ENCODE data around the gene FYB1. TPM values are rescaled to one million over a fixed set of nuclear protein-coding genes. Genes with fewer than 3 reads are reported as not detected.

FYB1 gene
- total RNA-seq, 2 experiments from 2014 or later, result 0.16 TPM; not detected in 1

DNA sequence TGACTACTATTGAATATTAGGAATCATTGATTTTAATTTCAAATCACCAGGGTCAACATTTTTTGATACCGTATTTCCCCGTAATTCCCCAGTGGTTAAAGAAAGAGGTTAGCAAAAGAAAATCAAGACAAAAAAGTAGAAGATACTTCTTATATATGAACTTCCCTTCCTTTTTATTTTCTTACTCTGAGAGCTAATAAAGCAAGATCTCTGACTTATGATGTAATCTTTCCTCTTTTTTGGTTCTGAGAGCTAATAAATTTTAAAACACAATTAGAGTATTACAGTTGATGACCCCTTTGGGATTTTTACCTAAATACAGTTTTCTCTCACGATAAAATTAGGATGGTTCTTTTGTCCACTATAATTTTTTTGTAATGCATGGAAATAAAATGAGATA is 9.2 kb upstream of the FYB1 start:
- intact Hi-C loops (cut with micrococcal nuclease; ENCODE audit: unreplicated experiment), result no loop called here
- no peak for DNase-seq (ENCODE audit: low spot score)
- BruUV-seq (replicated peaks), result no TSS peak
- CTCF ChIA-PET (ENCODE audit: unreplicated experiment), result no interaction called here
- H3K4me2 ChIP-seq (ENCODE audit: low read length), result no peak overlapping the region
- H4K20me1 ChIP-seq (ENCODE audit: insufficient read depth, low read length), result no peaks in the 10 kb centered on the region
- no peaks in the 10 kb centered on the region for H3K36me3 ChIP-seq (ENCODE audit: insufficient read depth, low read length)
- no peaks in the 10 kb centered on the region for H3K9me3 ChIP-seq (ENCODE audit: low read length)
- H3K27ac ChIP-seq (ENCODE audit: low read depth, low read length, poor library complexity, severe bottlenecking), result no peak overlapping the region
- POLR2A ChIA-PET, result no interaction called here
- no peak for TF ChIP-seq EZH2phosphoT487 (IDR thresholded peaks at IDR 0.05; ENCODE audit: borderline replicate concordance, low read depth, low read length)
- TF ChIP-seq, protein P1, sequence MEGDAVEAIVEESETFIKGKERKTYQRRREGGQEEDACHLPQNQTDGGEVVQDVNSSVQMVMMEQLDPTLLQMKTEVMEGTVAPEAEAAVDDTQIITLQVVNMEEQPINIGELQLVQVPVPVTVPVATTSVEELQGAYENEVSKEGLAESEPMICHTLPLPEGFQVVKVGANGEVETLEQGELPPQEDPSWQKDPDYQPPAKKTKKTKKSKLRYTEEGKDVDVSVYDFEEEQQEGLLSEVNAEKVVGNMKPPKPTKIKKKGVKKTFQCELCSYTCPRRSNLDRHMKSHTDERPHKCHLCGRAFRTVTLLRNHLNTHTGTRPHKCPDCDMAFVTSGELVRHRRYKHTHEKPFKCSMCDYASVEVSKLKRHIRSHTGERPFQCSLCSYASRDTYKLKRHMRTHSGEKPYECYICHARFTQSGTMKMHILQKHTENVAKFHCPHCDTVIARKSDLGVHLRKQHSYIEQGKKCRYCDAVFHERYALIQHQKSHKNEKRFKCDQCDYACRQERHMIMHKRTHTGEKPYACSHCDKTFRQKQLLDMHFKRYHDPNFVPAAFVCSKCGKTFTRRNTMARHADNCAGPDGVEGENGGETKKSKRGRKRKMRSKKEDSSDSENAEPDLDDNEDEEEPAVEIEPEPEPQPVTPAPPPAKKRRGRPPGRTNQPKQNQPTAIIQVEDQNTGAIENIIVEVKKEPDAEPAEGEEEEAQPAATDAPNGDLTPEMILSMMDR (conservative IDR thresholded peaks at IDR 0.05; ENCODE audit: low read length), result no peak
- no peak overlapping the region for H2AFZ ChIP-seq (ENCODE audit: low read length)
- no peak overlapping the region for H3K4me3 ChIP-seq (ENCODE audit: low read depth, low read length, poor library complexity, severe bottlenecking)
- no peaks in the 10 kb centered on the region for H3K79me2 ChIP-seq (ENCODE audit: insufficient read depth, low read depth, low read length)
- H3K4me1 ChIP-seq (ENCODE audit: insufficient read depth, low read length, poor library complexity, severe bottlenecking), result no peaks in the 10 kb centered on the region
- H3K9me2 ChIP-seq (ENCODE audit: insufficient read depth, low read length), result no peaks in the 10 kb centered on the region

DNA sequence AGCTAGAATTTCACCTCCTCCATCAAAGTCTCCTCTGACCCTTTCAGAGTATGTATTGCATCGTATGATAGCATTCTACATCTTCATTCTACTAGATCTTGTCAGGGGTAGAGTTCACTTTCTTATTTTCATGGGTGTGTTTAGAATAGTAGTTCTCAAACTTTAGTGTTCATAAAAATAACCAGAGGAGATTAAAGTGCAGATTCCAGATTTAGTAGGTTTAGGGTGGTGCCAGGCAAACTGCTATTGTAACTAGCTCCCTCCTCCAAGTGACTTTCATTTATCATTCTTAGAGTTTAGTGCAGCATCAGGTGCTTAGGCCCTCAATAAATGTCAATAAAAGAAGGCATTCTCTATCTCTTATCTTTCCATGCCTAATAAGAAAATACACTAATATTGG is 7.2 kb upstream of the FYB1 start:
- no peak for TF ChIP-seq EZH2phosphoT487 (IDR thresholded peaks at IDR 0.05; ENCODE audit: borderline replicate concordance, low read depth, low read length)
- TF ChIP-seq, protein P1 (conservative IDR thresholded peaks at IDR 0.05; ENCODE audit: low read length), result no peak
- Histone ChIP-seq H3K9me2 (ENCODE audit: insufficient read depth, low read length) (no peaks in the 10 kb centered on the region), H4K20me1 (ENCODE audit: insufficient read depth, low read length) (no peaks in the 10 kb centered on the region), H3K4me2 (ENCODE audit: low read length) (no peak overlapping the region), H3K27ac (ENCODE audit: low read depth, low read length, poor library complexity, severe bottlenecking) (no peak overlapping the region), H3K36me3 (ENCODE audit: insufficient read depth, low read length) (no peaks in the 10 kb centered on the region), H3K9me3 (ENCODE audit: low read length) (no peaks in the 10 kb centered on the region), H3K4me3 (ENCODE audit: low read depth, low read length, poor library complexity, severe bottlenecking) (no peak overlapping the region), H3K4me1 (ENCODE audit: insufficient read depth, low read length, poor library complexity, severe bottlenecking) (no peaks in the 10 kb centered on the region), H2AFZ (ENCODE audit: low read length) (no peak overlapping the region), H3K79me2 (ENCODE audit: insufficient read depth, low read depth, low read length) (no peaks in the 10 kb centered on the region)
- CTCF ChIA-PET (ENCODE audit: unreplicated experiment), result no interaction called here
- POLR2A ChIA-PET, result interaction anchor here (0.7 kb wide), 1 partner anchor 88 kb away, joined by 3 read pairs; no protein-coding TSS in a partner anchor
- BruUV-seq (replicated peaks), result no TSS peak
- DNase-seq (ENCODE audit: low spot score), result no peak
- intact Hi-C loops (cut with micrococcal nuclease; ENCODE audit: unreplicated experiment), result no loop called here

DNA sequence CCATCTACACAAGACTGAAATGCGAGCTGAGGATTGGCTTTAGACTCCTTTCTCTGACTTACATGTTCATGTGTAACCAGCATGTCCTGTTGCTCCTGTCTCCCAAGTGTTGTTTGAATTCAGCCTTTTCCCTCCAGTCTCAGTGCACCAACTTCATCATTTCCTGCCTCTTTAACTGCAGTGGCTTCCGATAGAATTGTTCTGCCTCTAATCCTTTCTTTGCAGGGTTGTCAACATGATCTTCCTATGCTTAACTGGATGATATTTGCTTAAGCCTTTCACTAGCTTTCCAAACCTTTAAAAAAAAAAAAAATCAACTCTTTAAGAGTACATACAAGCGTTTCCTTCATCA is 6.7 kb upstream of the FYB1 start:
- intact Hi-C loops (cut with micrococcal nuclease; ENCODE audit: unreplicated experiment), result no loop called here
- ChIA-PET POLR2A (interaction anchor here (0.7 kb wide), 1 partner anchor 88 kb away, joined by 3 read pairs; no protein-coding TSS in a partner anchor), CTCF (ENCODE audit: unreplicated experiment) (no interaction called here)
- Histone ChIP-seq H3K79me2 (ENCODE audit: insufficient read depth, low read depth, low read length) (no peaks in the 10 kb centered on the region), H3K9me2 (ENCODE audit: insufficient read depth, low read length) (no peaks in the 10 kb centered on the region), H4K20me1 (ENCODE audit: insufficient read depth, low read length) (no peaks in the 10 kb centered on the region), H3K4me3 (ENCODE audit: low read depth, low read length, poor library complexity, severe bottlenecking) (no peak overlapping the region), H3K9me3 (ENCODE audit: low read length) (no peaks in the 10 kb centered on the region), H3K27ac (ENCODE audit: low read depth, low read length, poor library complexity, severe bottlenecking) (no peak overlapping the region), H2AFZ (ENCODE audit: low read length) (no peak overlapping the region), H3K4me2 (ENCODE audit: low read length) (no peak overlapping the region), H3K4me1 (ENCODE audit: insufficient read depth, low read length, poor library complexity, severe bottlenecking) (no peaks in the 10 kb centered on the region), H3K36me3 (ENCODE audit: insufficient read depth, low read length) (no peaks in the 10 kb centered on the region)
- no TSS peak for BruUV-seq (replicated peaks)
- no peak for DNase-seq (ENCODE audit: low spot score)
- TF ChIP-seq EZH2phosphoT487 (IDR thresholded peaks at IDR 0.05; ENCODE audit: borderline replicate concordance, low read depth, low read length), result no peak
- TF ChIP-seq, protein P1 (conservative IDR thresholded peaks at IDR 0.05; ENCODE audit: low read length), result no peak
